Ramos (cell line): ENCODE results near the gene GPAM.

ENCODE experiments used
- in situ Hi-C: fragments of 300-500 bp; cut with MboI; formaldehyde crosslinking; loops from one replicate; pipeline ENCODE4 v1.14.3; 2022; ENCODE audit warnings: low sequenced_read_pairs; ENCODE audit not compliant: unreplicated experiment

GPAM gene

DNA sequence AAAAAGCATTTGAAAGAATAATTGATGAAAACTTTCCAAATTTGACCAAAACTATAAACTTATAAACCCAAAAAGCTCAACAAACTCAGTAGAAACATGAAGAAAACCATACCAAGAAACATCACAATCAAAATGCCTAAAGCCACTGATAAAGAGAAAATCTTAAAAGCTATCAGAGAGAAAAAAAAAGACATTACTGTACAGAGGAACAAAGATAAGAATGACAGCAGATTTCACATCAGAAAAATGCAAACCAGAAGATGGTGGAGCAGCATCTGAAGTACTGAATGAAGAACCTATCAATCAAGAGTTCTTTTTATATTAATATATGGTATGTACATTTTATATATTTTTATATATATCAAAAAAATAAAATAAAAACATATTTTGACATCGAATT lies 2.4 kb upstream of the GPAM start:
- in situ Hi-C loops = no loop called here

- in situ Hi-C loops = no loop called here
Measured at GRCh38 chr10:112184379-112184778, 814 bp upstream of the GPAM start.

GRCh38 chr10:112184052-112184371 lies 447 bp upstream of the GPAM start:
- in situ Hi-C loops = no loop called here

- in situ Hi-C loops = no loop called here
Measured at GRCh38 chr10:112182784-112183328, 709 bp downstream of the GPAM start.

- in situ Hi-C loops = no loop called here
Measured at GRCh38 chr10:112177247-112177646, 6.3 kb downstream of the GPAM start.

DNA sequence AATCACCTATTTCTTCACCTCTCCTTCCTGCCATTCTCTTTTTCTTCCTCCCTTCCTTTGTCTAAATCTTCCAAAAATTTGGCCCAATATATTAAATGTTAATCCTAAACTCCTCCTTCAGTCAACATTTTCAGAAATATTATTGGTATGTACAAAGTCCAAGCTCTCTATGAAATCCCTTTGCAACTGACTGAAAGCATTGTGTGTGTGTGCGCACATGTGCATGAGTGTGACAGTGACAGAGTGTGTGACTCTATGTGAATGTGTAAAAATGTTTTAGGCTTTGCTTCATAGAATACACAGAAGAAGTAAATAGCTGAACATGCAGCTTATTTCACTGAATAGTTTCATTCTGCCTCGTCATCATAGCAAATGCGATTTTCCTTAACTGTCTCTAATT lies 7.0 kb downstream of the GPAM start:
- in situ Hi-C loops = no loop called here

DNA sequence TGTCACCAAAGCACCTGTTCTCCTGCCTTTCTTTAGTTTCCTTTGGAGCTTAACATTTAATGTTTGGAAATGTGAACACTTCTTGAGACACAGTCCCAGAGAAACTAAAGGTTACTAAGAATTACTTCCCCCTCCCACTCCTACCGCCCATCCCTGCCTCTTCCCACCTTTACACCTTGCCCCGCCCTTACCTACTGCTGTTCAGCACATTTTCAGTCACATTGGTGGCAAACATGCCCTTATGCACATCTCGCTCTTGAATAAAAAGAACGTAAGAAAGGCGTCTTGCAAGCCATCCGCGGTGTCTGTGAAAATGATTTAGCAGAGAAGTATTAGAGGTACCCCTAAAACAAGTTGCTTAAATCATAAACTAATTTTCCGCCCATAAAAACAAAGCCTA lies 8.2 kb downstream of the GPAM start:
- in situ Hi-C loops = no loop called here

DNA sequence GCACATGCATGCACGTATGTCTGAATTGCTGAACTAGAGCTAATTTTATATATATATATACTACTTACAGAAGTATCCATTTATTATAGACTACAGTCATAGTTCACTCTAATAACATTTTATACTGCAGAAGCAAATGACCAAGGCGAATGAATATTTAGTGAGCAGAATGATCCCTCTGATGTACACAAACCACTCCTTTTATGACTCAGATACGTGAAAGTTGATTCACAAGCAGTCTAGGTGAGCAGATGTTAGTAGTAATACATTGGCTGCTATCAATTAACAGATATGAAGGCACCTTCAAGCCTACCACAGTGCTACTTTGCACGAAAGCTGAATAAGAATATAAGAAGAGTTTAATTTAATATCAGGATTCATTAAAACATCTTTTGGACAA lies 10.4 kb downstream of the GPAM start:
- in situ Hi-C loops = no loop called here

DNA sequence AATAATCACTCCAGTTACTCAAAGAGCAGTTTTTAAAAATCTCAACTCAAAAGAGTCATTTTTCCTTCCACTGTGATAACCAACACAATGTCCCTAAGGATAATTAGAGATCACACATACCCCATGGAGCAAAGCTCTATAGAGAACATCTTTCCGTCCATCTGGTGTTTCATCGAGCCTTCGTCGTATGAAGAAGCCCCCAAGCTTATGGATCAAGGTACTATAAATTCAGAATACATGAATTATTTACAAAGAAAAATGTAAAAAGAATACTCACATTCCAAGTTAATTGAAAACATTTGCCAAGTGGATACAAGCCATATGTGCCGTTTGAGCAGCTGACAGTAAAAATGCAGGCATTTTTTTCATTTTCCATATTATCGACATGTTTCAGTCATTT lies 14.8 kb downstream of the GPAM start:
- in situ Hi-C loops = no loop called here

GRCh38 chr10:112166800-112167199 lies 16.8 kb downstream of the GPAM start:
- in situ Hi-C loops = no loop called here

DNA sequence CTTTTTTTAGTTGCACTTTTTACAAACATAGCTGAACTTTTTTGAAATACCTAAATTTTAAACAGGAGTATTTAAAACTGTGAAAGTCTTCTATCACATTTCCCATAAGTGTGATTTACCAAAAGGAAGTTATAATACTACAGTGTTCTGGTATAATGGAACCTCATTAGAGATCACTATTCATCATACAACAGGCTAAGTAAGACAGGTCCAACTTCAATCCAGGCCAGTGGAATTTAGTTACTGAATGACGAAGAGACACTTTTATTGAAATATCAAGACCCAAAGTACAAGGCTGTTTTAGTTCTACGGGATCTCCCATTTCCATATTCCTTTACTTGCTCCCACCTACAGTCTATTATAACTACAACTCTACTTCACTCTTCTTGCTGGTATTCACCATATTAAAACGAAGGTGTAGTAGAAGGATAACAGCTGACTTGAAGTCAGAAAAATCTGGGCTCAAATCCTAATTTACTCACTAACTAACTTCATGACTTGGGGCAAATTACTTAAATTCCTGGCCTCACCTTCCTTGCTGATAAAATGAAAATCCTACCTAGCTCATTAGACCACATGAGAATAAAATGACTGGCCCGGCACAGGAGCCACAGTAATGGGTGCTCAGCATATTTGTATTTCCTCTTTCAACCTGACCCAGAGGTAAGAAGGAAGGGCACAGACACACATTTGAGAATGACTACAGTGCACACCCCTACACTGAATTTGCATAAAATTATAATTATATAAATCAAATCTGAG lies 21.6 kb downstream of the GPAM start:
- in situ Hi-C loops = no loop called here

GRCh38 chr10:112160834-112161233 lies 22.7 kb downstream of the GPAM start:
- in situ Hi-C loops = no loop called here

- in situ Hi-C loops = no loop called here
Measured at GRCh38 chr10:112159469-112159868, 24.1 kb downstream of the GPAM start.

GRCh38 chr10:112151524-112152039 lies 32.0 kb downstream of the GPAM start:
- in situ Hi-C loops = no loop called here

GRCh38 chr10:112148331-112148730 lies 35.2 kb downstream of the GPAM start:
- in situ Hi-C loops = no loop called here

DNA sequence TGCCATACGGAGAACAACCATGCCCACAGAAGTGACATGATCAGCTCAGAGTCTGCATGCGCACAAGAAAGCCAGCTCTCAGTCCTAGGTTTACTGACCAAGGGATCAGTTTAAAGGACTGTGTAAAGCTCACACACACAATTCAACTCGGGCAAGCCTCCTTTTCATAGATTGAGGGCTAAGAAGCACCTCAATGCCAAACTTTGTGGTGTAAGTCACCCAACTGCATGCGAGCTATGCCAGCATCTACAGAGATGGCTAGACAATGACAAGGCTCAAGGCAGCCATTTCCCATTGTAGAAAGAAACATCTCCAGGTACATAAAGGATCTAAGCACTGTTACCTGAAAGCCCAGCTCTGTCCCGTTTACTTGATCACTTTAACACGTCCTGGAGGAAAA lies 36.8 kb downstream of the GPAM start:
- in situ Hi-C loops = no loop called here

GRCh38 chr10:112145263-112145662 lies 38.3 kb downstream of the GPAM start:
- in situ Hi-C loops = no loop called here

DNA sequence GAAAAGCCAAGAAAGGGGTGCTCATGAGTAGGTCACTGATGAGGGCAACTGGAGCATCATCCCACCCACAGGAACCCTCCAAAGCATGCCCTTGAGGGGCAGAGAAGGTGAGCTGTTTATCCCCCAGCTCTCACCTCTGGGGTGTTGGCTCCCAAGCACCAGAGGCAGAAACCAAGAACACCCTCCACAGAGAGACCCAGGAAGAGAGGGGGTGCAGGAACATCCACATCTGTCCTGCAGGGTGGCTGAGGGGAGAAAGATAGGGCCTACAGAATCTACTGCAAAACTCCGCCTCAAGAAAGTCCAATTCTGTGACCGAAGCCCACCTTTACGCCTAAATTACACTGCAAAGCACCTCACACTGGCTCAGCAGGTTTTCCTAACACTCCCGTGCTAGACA lies 40.1 kb downstream of the GPAM start:
- in situ Hi-C loops = no loop called here

- in situ Hi-C loops = no loop called here
Measured at GRCh38 chr10:112141292-112141691, 42.3 kb downstream of the GPAM start.

- in situ Hi-C loops = no loop called here
Measured at GRCh38 chr10:112140110-112140970, 43.2 kb downstream of the GPAM start.

DNA sequence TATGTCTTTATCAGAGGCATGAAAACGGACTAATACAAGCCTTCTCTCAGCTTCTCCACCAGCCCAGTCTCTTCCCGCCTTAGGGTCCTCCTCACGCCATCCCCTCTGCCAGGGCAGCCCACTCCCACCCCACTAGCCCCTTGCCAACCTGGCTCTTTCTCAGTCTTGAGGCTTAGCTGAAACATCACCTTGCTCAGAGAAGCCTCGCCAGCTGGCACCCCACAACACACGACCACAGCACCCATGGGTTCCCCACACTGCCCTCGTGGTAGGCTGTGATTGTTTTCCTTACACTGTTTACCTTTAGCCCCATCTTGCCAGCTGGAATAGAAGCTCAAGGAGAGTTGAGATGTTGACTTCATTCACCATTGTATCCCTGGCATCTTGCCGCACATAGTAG lies 44.4 kb downstream of the GPAM start:
- in situ Hi-C loops = no loop called here
